NCI-H446 (cell line): ENCODE measurements around the gene ZEB2.

Experiments
- DNase-seq, 2 experiments: peaks; one replicate each; lab custom pipeline; 2025; lab: John Stamatoyannopoulos, UW

The ZEB2 gene

DNA sequence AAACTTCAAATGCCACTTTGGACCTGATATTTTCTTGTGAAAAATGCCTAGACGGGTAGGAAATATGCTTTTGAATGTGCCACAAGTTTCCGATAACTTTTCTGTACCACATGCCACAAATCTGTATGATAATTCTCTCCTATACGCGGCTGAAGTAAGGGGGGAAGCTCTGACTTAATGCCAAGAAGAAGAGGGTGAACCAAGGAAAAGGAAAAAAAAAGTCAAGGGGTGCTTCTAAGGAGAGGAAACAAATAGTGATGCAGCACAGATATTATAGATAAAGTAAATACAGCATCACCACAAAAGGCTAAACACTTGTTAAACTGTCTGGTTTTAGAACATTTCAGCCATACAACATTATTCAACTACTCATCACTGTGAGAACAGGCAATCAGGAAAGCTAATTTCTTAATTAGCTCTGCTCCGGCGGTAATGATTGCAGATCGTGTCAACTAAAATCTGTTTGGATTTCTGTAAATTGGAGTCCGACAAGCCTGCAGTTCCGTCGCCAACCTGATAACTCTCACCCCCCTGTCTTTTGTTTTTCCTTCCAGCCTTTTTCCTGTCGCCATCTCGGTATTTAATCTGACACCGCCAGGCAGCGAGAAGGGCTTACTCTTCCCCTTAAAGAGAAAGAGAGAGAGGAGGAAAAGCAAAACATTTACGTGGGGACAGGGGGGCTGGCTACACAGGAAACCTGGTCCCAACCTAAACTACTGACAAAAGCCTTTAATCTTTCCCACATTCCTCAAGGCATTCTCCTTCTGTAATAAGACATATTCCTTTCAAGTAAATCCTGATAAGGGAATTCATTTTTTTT is 67.5 kb downstream of the ZEB2 start:
- no peak for DNase-seq

DNA sequence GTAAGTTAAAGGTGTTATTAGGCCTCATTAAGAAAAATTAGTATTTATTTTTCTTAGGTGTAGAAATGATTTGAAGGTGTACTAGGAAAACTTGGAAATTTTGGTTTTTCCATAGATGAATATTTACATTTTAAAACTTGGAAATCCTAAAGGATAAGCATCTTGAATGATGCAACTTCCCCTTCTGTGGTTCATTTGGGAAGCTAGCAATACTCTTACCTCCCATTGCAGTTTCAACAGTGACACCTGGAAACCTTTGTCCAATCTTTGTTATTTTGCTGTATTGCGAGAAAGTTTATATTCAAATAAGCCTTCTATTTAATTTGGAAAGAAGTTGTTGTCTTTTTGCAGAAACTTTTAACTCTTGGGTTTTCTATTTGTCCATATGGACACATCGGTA is 68.5 kb downstream of the ZEB2 start:
- DNase-seq: no peak

DNA sequence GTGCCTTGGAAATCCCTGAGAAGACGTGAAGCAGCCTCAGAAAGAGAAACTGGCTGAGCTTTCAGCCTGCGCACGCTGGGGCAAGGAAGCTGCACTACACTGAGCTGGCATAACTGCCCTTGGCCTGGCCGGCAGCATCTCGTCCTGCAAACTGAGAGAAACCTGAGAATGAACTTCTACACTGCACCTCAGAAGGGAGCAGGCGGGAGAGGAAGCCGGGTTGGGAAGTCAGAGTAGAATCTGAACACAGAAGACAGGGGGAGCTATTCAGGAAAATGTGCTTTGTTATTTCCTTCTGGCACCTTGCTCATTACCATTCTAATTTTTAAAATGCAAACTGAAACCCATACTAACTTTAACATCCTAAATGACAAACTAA is 70.9 kb downstream of the ZEB2 start:
- no peak for DNase-seq

DNA sequence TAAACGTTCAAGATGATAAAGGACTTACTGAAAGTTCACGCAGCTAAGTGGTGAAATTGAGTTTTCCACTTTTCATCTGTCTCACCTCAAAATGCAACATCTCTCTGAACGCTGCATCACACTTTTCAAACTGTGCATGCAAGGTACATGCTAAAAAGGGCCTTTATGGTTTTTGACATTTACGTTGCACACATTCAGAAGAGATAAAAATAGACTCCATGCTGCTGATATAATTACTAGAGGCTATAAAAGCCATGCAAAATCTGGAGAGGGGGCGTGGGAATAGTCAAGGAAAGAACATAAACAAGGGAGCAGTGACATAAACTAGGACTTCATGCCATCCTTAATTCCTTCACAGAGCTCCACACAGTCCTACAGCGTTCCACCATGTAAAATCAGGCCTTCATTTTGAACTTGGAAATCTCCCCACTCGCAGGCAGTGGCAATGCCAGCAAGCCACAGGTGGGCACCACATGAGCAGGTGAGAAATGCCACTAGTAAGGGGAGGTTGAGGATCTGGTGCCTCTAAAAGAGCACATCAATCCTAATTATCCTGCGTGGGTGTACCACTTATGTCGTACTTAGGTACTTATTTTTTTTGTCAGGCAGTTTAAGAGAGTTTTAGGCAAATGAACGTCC is 71.4 kb downstream of the ZEB2 start:
- DNase-seq: no peak

DNA sequence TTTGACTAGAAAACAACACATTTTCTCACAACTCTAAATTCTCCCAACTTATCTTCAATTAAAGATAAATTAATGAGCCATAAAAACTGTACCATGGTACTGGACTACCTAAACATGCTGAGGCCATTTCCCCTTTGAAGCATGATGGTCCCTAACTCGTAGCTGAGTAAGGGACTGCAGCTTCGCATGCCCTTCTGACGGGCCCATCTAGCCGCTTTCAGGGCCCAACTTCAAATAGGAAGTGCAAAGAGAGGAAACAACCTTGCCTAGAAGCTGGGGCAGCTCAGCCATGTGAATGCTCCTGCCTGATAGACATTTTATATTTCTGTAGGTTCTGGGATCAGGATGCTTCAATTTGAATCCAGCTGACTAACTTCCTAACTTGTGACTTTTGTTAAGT is 72.4 kb downstream of the ZEB2 start:
- no peak for DNase-seq

DNA sequence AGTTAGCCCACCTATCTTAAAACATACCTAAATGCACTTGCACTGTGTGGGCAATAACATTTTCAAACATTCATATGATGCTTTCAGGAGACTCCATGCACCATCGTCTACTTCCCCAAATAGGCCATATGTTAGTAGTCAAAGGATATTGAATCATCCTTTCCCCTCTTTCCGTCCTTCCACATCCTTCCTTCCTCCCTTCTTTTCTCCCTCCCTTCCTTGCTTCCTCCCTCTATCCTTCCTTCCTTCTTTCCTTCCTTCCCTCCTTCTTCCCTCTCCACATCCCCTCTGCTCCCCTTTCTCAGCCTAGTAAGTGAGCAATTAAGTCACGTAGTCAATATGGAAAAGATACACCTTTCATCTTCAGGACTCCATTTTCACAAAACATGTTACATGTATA is 73.8 kb downstream of the ZEB2 start:
- DNase-seq: no peak

DNA sequence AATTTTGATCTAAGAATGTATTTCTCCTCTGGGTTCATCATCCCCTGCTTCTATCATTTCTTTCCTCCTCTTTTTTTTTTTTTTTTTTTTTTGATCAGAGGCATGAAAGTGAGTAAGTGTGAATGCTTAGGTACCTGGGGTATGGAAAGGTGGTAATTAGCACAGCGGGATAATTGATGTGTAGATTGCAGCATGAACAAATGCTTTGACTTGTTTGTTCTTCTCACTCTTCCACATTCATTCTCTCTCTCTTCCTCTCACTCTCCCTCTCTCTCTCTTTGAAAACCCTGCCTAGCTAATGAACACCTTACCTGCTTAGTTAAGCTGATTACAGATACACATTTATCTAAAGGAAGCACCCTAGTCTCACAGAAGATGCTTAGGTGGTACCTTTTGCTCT is 74.7 kb downstream of the ZEB2 start:
- no peak for DNase-seq

DNA sequence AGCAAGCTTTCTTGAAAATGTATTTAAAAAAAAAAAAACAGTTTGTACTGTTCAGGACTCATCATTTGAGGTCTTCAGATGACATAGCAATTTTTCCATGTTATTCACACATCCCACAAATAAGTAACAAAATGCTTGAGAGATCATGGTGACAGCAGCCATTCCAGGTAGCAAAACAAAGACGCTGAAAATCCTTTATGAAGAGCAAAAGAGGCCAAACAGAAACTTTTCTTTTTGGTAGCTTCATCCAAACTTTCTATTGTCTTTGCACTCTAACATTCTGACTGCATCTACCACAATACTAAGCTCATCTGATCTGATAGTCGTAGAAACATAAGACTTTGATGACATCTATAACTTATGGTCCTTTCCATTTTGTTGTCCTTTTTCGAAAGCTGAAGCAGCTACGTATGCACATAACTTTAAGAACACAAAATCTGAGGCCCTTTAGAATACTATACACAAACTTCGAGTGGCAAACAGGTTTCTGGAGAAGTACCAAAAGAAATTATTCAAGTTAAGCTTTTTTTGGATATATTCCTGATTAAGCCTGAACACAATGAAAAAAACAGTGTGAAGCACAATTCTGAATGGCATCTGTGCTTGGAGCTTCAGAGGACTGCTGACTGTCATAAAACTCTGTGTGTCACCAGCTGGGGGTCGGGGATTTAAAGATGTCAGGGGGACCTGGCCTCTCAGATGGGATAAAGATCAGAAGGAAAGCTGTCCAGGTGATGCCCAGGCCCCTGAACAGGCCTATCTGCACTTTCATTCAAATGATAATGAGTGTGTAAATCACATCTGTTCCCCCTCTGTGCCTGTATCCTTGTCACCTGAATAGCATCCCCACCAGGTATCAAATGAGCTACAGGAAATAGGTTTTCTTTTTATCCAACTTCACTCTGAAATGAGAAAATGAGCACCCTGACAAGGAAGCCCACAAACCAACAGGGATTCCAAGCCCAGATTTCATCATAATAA is 75.8 kb downstream of the ZEB2 start:
- DNase-seq: no peak

DNA sequence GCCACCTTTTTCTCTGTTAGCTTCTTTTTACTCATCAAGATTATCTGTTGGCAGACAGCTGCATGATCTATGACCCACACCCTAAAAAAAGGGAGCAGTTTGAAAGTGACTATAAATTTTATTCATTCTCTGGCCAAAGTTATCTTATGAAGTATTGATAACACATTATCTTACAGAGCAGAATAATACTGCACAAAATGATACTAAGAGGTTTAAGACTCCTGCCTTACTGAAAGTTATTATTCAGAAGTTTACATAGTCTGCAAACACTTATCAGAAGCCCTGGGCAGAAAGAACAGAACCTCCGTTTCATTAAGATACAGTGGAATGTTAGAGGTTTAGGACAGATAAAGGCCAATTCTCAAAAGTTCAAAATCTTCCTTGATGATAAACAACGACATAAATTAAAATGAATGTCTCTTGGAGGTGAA is 78.2 kb downstream of the ZEB2 start:
- no peak for DNase-seq

DNA sequence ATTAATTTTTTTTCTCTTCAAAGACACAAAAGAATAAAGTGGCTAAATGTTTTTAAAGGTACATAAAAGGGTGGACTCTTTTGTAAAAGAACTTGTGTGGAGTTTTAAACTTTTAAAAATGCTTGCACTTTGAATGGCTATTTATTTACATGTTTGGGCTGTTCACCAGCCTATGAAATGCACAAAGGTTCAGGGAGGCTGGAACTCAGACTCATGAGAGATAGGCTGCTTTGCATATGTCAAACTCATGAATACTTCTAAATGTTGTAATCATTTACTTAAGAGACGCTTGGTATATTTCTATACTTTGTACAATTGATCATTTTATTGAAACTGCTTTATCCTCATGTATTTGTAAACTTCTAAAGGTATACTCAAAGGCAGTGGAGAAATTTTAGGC is 79.9 kb downstream of the ZEB2 start:
- DNase-seq: peak in 1 of 2 experiments; percentile 16

DNA sequence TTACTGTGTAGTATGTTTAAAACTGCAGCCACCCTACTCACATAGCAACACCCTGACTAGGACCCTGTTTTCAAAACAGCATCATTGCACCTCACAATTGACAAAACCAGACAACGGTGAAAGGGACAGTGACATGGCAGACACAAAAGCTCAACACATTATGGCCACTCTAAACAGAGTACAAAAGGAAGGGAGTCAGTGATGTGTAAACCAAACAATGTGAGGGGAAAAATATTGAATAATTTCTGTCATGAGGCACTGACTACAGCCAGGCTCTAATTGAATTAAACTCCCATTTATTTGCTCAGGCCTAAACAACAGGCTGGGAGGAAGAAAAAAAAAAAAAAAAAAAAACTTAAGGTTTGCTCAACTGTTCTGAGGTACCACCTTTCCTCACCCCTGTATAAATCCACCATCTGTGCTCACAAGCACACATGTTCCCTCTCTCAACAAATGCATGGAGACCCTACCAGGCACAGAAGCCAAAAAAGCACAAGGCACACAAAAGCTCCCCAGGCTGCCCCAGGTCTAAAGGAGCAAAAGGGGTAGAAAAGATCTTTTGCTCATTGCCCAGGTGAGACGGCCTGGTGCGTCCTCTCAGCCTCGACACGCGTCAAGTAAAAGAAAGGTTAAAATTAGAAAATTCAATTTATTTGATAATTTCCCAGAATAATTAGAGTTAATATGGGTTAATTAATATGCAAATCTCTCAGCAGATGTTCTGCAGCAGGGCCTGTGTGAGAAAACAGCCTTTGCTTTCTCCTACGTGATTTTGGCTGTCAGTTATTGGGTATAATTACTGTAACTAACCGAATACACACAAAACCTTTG is 80.9 kb downstream of the ZEB2 start:
- peak; percentile 14 to 20 for DNase-seq

DNA sequence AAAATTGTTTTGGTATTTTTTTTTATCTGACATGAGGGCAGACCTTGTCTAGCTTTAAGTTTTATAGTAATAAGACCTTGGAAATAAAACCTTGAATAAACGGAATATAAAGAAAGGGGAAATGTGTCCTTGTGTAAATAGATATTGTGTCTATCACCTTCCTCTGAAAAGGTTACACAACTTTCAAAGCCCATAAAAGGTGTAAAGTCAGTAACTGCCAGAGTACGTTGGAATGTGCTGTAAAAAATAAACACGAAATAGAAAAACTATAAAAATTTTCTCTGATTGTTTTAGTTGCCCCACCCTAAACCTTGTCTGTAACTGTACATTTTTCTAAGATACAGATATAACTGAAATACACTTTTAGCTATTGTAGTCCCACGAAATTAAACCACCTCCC is 82.3 kb downstream of the ZEB2 start:
- no peak for DNase-seq

DNA sequence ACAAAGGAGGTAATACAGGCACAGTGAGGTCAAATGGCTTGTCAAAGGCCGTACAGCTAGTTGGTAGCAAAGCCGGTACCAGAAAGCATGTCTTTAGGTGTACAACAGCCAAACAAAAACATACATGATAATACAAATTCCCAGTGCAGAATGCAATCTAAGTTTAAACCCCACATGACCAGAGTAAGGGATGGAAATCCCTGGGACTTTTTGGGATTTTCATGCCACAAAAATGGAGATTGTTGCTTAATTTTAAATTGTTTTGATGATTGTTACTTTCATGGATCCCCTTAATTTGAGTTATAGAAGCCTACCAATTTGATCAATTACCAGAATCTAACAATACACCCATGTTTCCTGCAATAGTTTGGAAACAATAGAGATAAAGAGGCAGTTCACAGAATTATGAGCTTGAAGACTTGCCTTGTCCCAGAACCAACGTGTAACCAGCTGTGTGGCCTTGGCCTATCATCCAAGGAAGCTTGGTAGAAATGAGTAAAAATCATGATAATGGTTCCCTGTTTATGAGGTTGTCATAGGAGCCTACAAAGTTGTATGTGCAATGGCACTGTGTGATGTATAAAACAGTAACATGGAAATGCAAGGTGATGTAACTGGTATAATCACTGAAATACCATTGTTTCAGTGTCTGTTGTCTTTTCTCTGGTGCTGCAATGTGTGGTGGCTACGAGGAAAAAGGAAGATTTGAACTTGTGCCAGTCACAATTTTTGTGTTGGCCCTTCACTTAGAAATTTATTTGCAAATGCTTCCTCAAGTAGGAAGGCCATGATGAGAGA is 85.3 kb downstream of the ZEB2 start:
- DNase-seq: no peak

DNA sequence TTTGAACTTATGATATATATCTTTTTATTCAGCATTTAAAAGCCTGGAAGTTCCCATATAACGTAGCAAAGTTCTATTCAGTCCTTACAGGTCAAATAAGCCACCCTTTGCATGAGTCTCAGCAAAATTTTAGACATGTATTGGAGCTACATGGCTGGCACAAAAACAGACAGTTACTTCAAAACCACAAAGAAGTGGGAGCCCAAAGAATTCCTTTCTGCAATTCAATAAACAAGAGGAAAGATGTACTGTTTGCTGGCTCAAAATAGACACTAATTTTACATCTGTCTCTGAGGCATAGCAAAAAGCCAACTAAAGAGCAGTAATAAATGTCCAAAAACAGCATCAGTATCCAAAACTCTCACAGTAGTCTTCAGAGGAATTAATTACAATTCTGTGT is 87.0 kb downstream of the ZEB2 start:
- DNase-seq: no peak

DNA sequence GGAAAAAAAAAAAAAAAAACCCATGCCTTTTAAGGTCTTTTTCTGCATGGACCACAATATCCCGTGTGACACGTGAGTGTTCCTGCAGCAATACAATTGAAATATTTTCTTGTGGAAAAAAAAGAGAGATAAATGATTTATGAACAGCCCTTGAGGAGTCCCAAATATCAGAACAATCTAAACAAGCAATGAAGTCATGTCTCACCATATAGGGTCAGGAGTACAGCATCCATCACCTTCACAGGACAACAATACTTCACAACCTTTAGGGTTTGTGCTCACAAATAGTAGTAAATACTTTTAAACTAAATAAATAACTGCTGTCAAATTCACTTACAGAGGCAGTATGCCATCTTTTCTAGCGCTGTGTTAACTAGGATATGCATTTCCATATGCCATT is 87.9 kb downstream of the ZEB2 start:
- no peak for DNase-seq

DNA sequence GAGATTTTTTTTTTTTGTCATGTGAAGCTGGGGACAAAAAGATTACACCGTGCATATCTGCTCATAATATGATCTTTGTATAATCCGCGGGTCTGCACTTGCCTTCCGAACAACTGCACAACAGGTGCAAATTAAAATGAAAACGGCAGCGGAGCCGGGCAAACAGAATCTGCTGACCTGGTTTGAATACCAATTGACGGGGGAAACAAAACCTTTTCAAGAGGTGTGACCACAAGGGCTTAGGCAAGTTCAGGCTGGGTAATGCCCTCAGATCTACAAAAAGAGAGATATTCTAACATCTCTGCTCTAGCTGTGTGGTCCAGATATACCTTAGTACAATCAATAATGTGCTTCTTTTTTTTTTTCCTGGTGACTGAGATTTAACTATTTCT is 88.5 kb downstream of the ZEB2 start:
- no peak for DNase-seq

DNA sequence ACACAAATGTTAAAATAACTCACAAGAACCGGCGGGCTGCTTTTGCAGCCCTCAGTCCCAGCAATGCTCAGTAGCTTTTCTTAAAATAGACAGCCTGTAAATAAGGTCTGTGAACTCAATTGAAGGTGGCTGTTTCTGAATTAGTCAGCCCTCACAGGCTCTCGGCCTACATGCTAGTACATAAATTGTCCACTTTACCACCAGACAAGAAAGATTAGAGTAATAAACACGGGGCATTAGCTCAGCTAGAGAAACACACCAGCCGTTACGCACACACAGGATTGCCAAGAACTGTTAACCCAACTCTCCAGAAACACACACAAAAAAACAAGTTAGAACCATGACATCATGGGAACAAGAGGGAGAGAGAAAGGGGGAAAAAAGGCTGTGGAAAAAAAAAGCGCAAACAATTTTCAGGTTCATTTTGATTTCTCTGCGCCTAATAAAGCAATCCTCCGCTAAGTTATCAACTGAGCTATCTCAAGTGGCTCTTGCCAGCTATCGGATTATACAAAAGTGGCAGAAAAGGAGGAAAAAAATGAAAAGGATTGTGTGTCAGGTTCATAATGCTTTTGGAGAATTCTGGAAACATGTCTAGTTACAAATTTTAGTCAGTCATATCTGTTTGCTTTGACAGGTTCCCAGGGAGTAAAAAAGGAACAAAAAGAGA is 89.1 kb downstream of the ZEB2 start:
- no peak for DNase-seq

DNA sequence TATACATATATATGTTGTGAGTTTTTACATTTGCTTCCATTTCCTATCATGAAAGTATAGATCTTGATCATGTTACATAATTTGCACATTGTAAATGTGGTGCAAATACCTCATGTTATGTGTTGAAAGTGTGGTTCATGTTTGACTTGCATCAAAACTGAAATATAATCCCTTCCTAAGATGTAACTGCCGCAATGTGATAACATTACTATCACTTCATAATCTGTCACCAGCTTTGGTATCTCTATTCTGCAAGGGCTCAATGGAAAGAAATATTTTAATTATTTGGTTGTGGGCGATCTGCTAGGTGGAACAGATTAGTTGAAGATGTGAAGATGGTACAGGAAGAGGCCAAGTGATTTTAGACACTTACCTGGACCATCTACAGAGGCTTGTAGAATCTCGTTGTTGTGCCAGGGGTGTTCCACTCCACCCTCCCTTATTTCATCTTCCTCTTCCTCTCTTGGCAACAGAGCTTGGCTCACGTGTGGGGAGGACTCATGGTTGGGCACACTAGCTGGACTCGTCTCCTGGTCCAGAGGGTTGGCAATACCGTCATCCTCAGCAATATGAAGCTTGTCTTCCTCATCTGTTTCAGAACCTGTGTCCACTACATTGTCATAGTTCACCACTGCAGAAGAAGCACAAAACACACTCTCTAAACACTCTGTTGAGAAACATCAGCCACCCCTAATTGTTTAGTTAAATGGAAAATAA is 90.4 kb downstream of the ZEB2 start:
- DNase-seq: no peak

DNA sequence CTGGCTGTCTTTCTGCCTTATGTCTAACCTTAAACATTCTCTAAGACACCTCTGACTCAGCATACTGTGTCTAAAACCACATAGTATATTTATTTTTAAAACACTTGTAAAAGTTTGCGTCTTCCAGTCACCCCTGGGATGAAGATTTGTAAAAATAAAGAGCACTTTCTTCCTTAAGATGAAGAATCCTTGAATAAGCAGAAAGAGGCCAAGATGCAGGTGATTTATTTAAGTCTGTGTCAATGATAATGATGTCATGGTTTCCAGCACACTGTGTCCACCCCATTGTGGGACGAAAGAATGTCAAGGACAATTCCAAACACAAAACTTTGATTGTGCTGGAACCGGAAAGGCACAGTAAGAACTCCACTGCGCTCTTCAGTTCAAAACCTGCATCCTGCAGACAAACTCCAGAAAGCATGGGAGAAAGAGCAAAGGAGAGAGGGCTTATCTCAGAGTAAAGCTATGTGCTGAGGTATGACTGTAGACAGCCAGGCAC is 92.9 kb downstream of the ZEB2 start:
- no peak for DNase-seq
